Measurements from ENCODE around the gene C11orf42. TPM values are rescaled to one million over a fixed set of nuclear protein-coding genes. Genes with fewer than 3 reads are reported as not detected.

The C11orf42 gene
- total and polyA plus RNA-seq, 9 donors, result not detected

GRCh38 chr11:6223854-6224253 is 18.5 kb downstream of the C11orf42 start:
- WGBS, 3 donors, result 95 to 97% (median 95%) methylated on average over 17 of the region's 17 CpGs
- no peaks in the 10 kb centered on the region for H3K36me3 ChIP-seq
- no peak overlapping the region for H3K4me3 ChIP-seq
- no peaks in the 10 kb centered on the region for H3K27me3 ChIP-seq
- no peak overlapping the region for H3K27ac ChIP-seq
- TF ChIP-seq POLR2A (IDR thresholded peaks at IDR 0.05), result no peak
- no peak for DNase-seq
- H3K4me1 ChIP-seq (ENCODE audit: insufficient read depth), result peaks cover 5% of the 10 kb centered on the region
- no peaks in the 10 kb centered on the region for H3K9me3 ChIP-seq
- intact Hi-C loops (cut with DNase I), result no loop called here

- WGBS, 3 donors, result 91 to 95% (median 91%) methylated on average over 3 of the region's 3 CpGs
- Histone ChIP-seq H3K4me3 (no peak overlapping the region), H3K4me1 (ENCODE audit: insufficient read depth) (peaks cover 5% of the 10 kb centered on the region), H3K9me3 (no peaks in the 10 kb centered on the region), H3K36me3 (no peaks in the 10 kb centered on the region), H3K27ac (no peak overlapping the region), H3K27me3 (no peaks in the 10 kb centered on the region)
- intact Hi-C loops (cut with DNase I), result no loop called here
- TF ChIP-seq EP300 (IDR thresholded peaks at IDR 0.05) (no peak), POLR2A (IDR thresholded peaks at IDR 0.05) (no peak), CTCF (IDR thresholded peaks at IDR 0.05) (no peak)
- DNase-seq, result no peak
Observed at GRCh38 chr11:6224421-6224820, 19.1 kb downstream of the C11orf42 start.

- H3K4me1 ChIP-seq (ENCODE audit: insufficient read depth), result peaks cover 5% of the 10 kb centered on the region
- no peak for TF ChIP-seq EP300 (IDR thresholded peaks at IDR 0.05)
- no peak for TF ChIP-seq CTCF (IDR thresholded peaks at IDR 0.05)
- no peak for TF ChIP-seq POLR2A (IDR thresholded peaks at IDR 0.05)
- intact Hi-C loops (cut with DNase I), result no loop called here
- no peaks in the 10 kb centered on the region for H3K36me3 ChIP-seq
- no peak for DNase-seq
- no peaks in the 10 kb centered on the region for H3K27me3 ChIP-seq
- no peaks in the 10 kb centered on the region for H3K9me3 ChIP-seq
- H3K4me3 ChIP-seq, result no peak overlapping the region
- 71 to 83% (median 77%) methylated on average over 1 of the region's 1 CpG for WGBS, 3 donors
- H3K27ac ChIP-seq, result no peak overlapping the region
Observed at GRCh38 chr11:6225024-6225423, 19.7 kb downstream of the C11orf42 start.

- 48 to 59% (median 48%) methylated on average over 2 of the region's 2 CpGs for WGBS, 3 donors
- H3K9me3 ChIP-seq, result no peaks in the 10 kb centered on the region
- no peak for DNase-seq
- H3K4me3 ChIP-seq, result no peak overlapping the region
- no peaks in the 10 kb centered on the region for H3K36me3 ChIP-seq
- peaks cover 5% of the 10 kb centered on the region for H3K4me1 ChIP-seq (ENCODE audit: insufficient read depth)
- intact Hi-C loops (cut with DNase I), result no loop called here
- TF ChIP-seq EP300 (IDR thresholded peaks at IDR 0.05), result no peak
- no peak for TF ChIP-seq CTCF (IDR thresholded peaks at IDR 0.05)
- TF ChIP-seq POLR2A (IDR thresholded peaks at IDR 0.05), result no peak
- H3K27ac ChIP-seq, result no peak overlapping the region
- H3K27me3 ChIP-seq, result no peaks in the 10 kb centered on the region
Observed at GRCh38 chr11:6225896-6226295, 20.5 kb downstream of the C11orf42 start.

- intact Hi-C loops (cut with DNase I), result no loop called here
- H3K9me3 ChIP-seq, result no peaks in the 10 kb centered on the region
- H3K4me3 ChIP-seq, result no peak overlapping the region
- H3K27ac ChIP-seq, result no peak overlapping the region
- 55 to 85% (median 66%) methylated on average over 3 of the region's 3 CpGs for WGBS, 3 donors
- H3K27me3 ChIP-seq, result no peaks in the 10 kb centered on the region
- no peak for DNase-seq
- TF ChIP-seq POLR2A (IDR thresholded peaks at IDR 0.05), result no peak
- no peak for TF ChIP-seq CTCF (IDR thresholded peaks at IDR 0.05)
- no peak for TF ChIP-seq EP300 (IDR thresholded peaks at IDR 0.05)
- peaks cover 8% of the 10 kb centered on the region for H3K4me1 ChIP-seq (ENCODE audit: insufficient read depth)
- H3K36me3 ChIP-seq, result no peaks in the 10 kb centered on the region
Observed at GRCh38 chr11:6228520-6228919, 23.2 kb downstream of the C11orf42 start.

Measured in ovary (tissue), 9 donors.